HG03139 (cell line): ENCODE measurements around the gene TATDN2.
"Not testable (repeated sequence)": the region's sequence is repeated elsewhere in the genome, so short reads cannot be mapped to it uniquely, and the experiment has no call there.

Source experiments
- ATAC-seq: cut with Tn5 transposase; IDR thresholded peaks from one replicate; pipeline ENCODE4 v1.9.1; 2021; ENCODE audit not compliant: unreplicated experiment

Gene TATDN2

DNA sequence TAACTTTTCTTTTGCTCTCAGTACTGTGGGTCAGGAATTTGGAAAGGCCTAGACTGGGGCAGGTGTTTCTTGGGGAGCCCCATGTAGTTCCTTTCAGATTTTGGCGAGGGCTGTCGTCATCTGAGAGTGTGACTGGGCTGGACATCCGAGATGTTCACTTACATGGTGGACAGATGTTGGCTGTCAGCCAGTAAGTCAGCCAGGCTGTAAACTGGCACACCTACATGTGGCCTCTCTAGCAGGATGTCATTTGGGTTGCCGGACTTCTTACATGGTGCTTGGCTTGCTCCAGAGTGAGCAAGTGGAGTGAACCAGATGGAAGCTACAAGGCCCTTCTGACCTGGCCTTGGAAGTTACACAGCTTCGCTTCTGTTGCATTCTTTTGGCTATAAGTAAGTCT, 20.7 kb downstream of the TATDN2 start:
- ATAC-seq: no peak

DNA sequence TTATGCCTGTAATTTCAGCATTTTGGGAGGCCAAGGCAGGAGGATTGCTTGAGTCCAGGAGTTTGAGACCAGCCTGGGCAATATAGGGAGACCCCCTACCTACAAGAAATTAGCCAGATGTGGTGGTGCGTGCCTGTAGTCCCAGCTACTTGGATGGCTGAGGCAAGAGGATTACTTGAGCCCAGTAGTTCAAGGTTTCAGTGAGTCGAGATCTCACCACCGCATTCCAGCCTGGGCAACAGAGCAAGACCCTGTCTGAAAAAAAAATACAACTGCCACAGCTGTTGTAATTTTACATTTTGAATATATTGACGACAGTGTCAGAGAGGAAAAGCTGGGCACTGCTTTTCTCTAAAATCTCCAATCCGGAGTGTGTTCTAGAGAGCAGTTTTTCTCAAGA, 21.2 kb downstream of the TATDN2 start:
- no peak for ATAC-seq

DNA sequence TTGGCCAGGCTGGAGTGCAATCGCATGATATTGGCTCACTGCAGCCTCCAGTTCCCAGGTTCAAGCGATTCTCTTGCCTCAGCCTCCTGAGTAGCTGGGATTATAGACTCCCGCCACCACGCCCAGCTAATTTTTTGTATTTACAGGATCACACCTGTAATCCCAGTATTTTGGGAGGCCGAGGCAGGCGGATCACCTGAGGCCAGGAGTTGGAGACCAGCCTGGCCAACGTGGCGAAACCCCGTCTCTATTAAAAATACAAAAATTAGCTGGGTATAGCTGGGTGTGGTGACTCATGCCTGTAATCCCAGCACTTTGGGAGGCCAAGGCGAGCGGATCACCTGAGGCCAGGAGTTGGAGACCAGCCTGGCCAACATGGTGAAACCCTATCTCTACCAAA, 24.2 kb downstream of the TATDN2 start:
- ATAC-seq: not testable (repeated sequence)

DNA sequence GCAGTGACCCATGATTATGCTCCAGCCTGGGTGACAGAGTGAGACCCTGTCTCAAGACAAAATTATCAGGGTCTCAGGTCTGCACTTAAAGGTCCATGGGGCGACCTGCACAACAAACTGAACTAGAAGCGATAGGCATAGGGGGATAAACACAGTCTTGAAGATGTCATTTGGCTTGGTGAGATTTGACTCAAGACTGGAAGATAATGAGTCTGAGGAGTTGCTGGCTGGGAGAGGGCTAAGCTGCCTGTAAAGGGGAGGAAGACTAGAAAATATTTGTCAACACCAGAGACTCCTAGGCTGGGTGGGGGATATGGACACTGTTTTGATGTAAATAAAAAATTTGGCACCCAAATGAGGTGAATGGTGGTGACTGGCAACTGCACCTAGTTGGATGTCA, 24.7 kb downstream of the TATDN2 start:
- ATAC-seq: no peak

DNA sequence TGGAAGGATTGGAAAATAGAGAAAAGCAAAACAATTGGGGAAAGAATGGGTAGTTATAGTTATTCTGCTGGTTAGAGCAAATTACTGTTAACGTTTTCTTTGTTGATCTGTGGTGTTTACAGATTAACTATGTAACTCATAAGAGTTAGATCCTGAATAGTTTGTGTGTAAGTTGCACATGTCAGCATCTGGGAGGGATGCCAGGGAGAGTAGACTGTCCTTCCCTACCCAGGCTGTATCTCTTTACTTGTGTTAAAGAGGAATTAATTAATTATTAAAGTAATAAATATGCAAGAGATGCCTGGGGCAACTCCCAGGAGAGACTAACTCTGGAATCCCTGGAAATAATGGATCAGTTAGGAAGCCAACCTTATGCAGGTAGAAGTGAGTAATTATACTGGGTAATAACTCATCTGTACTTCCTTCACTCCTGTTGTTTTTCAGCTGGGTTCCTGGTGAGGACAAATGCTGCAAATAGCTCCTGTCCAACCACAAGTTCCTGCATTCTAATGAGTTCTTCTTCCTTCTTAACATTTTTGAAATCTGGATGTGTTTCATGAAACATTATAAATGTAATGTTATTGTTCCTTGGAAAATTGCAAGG, 25.5 kb downstream of the TATDN2 start:
- no peak for ATAC-seq

DNA sequence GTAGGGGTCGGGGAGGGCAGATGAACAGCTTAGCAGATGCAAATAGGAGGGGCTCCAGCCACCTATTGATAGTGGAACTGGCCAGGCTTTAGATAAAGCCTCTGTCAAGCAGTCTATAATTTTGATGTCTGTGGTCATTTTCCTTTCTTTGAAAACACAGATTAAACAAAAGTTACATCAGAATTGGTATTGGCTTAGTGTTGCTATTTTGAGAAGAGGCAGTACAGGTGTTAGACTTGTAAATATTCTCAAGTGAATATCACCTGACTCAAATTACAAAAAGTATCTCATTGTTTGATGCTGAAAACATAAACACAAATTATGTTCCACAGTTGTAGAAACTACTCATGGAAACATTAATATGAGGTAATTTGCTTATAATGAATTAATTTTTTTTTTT, 26.3 kb downstream of the TATDN2 start:
- ATAC-seq: no peak

DNA sequence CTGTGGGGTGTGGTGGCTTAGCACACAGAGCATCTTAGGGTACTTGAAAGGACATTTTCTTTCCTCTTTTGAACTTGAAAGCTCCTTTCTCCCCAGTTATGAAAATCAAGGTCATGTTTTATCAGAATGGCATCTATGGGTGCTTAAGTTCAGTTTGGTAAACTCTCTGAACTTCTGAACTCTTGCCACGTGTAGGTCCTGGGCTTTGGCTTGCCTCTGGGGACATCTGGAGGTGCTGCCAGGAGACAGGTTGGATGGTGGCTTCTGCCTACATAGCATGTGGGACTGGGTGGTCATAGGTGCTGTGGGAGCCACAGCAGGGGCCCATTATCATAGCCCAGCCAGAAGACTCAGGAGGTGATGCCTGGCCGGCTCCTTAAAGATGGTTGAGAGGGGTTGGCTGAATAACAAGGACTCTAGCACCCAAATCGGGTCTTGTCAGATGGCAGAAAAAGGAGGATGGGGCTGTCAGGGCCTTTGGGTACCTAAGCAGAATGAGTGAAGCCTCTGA, 28.9 kb downstream of the TATDN2 start:
- no peak for ATAC-seq

DNA sequence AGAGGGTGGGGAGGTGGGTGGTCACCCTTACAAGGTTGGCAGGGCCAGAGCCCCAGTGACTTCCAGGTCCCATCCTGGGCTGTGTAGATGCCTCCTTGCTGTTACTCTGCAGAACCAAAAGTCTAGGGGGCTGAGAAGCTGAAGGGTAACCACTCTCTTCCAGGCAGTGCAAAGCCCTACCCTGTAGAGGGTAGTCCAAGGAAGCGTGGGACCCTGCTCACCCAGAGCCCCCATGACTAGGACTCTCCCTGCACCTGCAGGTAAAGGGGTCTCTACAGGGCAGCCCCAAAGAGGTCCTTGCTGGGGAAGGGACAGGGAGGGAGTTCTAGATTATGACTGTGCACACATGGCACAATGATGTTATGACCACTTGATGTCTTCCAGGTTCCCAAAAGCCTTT, 30.2 kb downstream of the TATDN2 start:
- no peak for ATAC-seq

DNA sequence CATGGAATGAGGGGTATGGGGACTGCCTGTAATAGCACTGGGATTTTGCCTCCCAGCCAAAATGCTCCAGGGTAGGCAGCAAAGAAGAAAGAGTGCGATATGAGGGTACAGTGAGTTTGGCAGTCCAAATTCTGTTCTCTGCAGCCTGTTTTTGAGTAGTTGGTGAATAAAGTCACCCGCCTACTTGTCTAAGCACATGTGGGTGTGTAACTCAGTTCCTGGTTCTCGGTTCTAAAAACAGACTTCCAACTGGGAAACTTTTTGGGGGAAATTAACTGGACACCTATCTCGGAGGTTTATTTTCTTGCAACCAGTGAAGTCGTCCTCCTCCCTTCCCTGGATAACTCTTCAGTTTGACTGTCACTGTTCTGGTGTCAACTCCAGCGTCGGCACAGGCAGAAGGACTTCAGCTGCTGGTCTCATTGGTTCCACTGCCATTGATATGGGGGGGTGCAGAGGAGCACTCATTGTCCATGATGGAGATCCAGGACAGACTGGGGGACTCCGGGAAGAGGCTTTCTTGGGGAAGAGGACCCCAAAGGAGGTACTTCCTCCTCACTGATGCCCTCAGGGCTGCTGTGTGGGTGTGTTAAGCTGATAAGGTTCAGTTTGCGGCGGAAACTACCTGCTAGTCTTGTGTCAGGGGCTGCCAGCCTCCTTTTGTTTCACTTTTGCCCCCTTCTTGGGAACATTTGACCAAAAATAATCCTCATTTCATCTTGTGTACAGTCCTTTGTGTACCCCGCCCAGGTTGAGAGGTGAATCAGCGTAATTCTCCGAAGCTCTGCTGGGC, 31.3 kb downstream of the TATDN2 start:
- no peak for ATAC-seq

DNA sequence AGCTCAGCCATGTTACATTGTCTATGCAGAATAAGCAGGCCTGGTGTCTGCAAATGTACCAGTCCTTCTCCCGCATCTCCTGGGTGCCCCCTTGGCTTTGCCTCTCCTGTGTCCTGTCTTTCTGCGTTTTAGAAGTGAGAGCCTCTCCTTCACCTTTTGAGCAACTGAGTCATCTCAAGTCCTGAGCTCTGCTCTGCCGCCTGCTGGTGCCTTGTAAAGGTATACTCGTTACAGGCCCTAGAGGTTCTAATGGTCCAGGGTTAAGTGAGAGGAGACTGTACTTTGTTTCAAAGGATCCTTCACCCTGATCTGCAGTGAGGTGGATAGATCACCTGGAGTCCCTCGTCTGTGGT, 31.9 kb downstream of the TATDN2 start:
- no peak for ATAC-seq

DNA sequence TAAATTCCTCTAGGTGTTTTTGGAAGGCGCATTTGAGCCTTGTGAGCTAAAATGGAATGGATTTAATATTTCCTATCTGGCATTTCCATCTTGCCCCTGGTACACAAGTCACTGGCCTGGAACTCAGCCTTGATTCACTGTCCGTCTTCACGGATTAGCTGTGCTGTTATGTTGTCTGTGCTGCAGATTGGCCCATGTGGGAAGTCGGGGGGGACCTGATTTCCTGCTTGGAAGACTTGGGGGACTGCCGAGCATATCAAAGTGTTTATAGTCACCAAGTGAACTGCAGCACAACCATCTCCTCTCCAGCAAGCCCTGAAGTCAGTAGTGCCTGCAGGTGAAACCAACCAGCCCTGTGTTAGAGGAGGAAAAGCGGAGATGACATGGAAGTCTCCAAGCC, 32.3 kb downstream of the TATDN2 start:
- ATAC-seq: no peak

DNA sequence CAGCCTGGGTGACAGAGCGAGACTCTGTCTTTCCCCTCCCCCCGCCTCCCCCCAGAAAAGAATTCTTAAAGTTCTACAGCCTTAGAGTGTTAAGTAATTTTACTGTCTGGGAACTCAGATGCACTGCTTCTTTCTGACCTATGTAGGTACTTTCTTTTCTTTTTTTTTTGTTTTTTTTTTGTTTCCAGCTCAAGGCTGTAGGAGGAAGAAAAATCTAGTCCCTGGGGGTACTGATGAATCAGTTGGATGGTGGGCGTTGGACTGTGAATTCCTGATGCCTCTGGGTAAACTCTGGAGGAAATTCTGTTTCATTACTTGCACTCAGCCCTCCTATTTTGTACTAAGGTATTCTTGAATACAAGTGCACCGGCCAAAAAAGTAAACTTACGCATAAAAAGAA, 33.7 kb downstream of the TATDN2 start:
- no peak for ATAC-seq

DNA sequence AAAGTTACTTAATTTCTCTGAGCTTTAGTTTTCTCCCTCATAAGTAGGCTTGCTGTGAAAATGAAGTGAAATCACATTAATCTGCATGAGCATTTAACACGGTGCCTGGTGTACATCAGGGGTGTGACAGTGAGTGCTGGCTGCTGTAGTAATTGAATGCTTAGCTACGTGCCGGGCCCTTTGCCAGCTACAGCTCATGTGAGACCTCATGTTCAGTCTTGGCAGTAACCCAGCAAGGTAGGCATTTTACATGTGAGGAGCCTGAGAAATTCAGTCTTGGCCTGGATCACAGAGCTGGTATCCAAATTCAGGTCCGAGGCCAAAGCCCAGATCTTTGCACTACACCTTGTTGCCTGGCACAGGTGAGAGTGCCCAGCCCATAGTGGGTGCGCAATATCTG, 35.4 kb downstream of the TATDN2 start:
- no peak for ATAC-seq

DNA sequence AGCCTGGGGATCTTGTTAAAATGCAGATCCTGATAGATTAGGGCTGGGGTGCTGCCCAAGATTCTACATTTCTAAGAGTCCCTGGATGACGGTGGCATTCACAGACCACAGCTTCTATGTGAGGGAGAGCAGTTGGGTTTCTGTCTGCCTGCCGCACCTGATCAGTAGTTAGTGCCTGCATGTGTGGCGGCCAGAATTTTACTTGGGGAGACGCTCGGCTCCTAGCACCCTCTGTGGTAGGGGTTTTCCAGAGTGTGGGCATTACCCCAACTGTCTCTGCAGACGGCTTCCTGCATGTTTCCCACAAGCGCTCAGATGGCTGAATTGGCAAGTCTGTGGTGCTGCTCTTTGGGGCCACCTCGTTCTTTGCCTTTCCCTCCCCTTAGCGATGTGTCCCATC, 36.2 kb downstream of the TATDN2 start:
- no peak for ATAC-seq

DNA sequence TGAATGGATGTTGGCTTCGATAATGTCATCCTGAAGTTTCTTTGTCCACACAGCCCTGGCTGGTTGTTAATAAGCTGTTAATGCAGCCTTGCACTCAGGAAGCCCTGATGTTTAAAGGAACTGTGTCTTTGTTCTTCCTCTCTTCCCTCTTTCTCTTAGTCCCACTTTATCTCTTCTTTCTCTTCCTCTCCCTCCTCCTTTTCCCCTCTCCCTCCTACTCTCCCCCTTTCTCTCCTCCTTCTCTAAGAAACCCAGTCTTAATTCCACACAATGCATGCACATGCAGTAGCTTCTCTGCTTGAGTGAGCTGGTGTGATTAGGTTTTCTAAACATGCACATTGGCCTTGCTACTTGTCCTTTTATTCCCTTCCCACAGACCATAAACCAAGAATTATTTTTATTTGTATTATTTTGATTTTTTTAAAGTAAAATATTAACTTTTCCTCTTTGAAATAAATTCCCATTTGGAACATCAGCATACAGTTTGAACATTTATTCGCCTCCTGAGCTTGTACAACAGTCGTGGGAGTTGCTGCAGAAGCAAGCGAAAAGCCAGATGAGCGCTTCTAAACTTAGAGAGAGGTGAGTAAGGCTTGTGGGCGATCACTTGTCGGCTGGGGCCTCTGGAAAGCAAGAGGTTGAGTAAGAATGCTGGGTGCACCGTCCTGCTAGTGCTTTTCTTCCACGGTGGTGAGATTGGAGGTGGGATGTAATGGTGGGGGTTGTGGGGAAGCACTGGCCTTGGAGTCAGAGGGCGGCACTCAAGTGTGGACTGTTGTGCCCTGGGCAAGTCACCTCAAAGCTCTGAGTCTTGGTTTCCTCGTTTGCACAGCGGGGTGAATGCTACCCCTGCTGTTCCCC, 37.2 kb downstream of the TATDN2 start:
- no peak for ATAC-seq

DNA sequence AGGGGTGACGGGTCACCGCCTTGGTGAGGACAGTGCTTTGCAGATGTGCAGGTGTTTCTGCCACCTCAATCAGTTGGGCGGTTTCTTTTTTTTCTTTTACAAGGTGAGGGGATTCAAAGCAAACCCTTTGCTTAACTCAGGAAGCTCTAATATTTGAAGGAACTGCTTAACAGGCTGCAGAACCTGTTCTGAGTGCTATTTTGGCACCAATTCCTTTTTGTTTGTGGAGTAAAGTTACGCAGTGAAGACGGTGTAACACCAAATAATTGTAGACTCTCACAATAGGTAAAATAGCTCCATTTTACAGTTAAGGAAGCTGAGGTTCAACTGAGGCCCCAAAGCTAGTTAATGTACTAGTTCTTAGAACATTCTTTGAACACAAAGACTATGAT, 37.9 kb downstream of the TATDN2 start:
- no peak for ATAC-seq

DNA sequence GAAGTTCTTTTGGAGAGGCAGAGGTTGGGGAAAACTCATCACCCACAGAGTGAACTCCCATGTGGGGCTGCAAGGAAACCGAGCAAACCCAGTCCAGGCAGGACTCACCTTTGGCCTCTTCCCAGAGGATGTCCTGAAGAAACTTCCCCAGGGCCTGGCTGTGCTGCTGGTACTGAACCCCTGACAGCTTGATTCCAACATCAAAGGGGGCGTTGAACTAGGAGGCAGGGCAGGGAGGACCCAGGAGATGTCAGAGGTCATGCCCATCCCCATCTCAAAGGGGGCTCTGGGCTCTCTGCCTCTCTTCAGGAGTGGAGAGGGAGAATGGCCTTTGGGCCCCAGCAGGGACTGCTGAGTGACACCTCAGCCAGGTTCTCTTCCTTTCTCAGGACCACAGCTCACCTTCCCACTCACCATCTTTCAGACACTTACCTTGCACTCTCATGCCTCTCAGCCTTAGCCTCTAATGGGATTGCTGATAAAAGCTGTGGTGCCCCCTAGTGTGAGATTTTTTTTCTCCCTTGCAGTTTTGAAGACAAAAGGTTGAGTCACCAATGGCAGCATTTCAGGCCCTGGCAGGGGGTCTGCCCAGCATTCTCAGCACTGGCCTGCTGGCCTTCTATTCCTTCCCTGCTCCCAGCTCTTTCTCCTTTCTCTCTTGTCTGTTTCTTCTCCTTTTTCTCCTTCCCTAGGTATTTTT, 38.5 kb downstream of the TATDN2 start:
- ATAC-seq: no peak

DNA sequence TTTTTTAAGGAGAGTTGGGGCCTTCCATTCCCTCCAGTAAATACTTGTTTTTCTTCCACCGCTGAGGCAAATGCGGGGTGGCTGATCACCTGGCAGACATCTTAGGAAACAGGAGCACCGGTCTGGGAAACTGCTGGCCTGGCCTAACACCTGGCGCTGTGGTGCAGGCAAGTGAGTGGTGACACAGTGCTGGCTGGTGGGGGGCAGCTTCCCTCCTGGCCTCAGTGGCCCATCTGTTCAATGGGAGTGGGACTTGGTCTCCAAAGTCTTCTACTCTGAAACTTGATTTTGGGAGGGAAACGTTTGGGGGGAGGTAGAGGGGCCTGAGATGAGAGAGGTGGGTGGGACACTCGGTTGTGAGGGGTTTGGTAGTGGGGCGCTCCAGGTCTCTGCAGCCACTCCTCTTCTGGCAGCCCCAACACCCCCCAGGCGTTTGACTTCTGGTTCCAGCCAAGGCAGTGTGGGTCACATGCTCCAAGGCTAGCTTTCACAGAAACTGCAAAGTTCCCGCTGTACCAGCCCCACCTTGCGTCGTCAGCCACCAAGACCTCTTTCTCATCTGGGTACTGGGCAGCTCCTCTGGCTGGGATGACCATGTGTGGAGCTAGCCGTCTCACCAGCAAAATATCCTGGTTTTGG, 39.8 kb downstream of the TATDN2 start:
- ATAC-seq: no peak

DNA sequence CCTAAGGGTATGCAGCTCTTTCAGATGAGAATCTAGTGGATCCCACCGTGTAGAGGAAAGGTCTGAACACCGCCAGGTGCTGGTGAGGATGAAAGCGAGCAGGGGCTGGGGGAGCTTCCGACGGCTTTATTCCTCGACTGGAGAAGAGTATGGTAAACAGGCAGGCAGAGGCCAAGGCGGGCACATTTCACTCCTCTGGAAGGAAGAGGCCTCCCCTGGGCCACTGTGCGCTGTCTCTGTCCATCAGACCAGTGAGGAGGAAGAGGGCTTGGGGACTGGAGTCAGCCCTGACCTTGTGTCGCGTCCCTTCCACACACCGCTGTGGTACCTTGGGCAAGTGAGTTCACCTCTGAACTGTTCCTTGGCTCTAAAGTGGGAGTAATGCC, 40.3 kb downstream of the TATDN2 start:
- no peak for ATAC-seq

DNA sequence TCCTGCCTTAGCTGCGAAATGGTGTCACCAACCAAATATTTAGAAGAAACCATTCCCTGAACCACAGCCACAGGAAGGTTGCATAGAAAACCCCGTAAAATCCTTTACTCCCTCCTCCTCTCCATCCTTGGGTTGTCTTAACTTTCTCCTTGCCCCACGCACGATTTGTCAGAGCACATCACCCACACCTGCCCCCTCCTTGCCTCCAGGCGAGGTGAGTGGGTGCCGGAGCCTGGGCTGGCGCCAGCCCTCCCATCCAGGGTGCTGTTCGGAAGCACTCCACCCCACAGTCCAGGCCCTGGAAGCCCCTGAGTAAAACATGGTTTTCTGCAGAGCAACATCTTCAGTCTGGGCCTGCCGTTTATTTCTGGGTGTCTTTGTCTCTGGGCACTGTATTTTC, 40.8 kb downstream of the TATDN2 start:
- ATAC-seq: no peak
